Fibroblast of lung (primary cell): ENCODE data around the gene TMEM175.

ENCODE experiments used
- EZH2 ChIP-seq: IDR thresholded peaks from 2 replicates; pipeline ENCODE4 v1.5.1; 2012; ENCODE audit warnings: low read length, control low read depth, mild to moderate bottlenecking; ENCODE audit errors: missing control alignments
- TF ChIP-seq, protein P1 (sequence below), 2 donors: IDR thresholded peaks in 1 of 2; conservative IDR thresholded peaks in 1 of 2; 1 replicate in 1 of 2; 2 replicates in 1 of 2; pipeline ENCODE4 v1.5.1; 2011 to 2012; ENCODE audit warnings: low read length in 2 of 2, control low read depth in 1 of 2, inconsistent platforms in 1 of 2, low read depth in 1 of 2, mild to moderate bottlenecking in 1 of 2

DNA sequence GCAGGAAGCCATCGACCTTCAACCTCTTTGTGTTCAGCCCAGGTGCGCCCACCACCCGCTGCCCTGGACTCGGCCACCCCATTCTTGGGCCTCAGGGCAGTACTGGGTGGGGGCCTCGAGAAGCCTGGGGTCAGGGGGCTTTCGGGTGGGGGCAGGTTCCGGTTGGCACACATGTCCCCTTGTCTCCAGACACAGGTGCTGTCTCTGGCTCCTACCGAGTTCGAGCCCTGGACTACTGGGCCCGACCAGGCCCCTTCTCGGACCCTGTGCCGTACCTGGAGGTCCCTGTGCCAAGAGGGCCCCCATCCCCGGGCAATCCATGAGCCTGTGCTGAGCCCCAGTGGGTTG lies 71.8 kb downstream of the TMEM175 start:
- TF ChIP-seq, protein P1, sequence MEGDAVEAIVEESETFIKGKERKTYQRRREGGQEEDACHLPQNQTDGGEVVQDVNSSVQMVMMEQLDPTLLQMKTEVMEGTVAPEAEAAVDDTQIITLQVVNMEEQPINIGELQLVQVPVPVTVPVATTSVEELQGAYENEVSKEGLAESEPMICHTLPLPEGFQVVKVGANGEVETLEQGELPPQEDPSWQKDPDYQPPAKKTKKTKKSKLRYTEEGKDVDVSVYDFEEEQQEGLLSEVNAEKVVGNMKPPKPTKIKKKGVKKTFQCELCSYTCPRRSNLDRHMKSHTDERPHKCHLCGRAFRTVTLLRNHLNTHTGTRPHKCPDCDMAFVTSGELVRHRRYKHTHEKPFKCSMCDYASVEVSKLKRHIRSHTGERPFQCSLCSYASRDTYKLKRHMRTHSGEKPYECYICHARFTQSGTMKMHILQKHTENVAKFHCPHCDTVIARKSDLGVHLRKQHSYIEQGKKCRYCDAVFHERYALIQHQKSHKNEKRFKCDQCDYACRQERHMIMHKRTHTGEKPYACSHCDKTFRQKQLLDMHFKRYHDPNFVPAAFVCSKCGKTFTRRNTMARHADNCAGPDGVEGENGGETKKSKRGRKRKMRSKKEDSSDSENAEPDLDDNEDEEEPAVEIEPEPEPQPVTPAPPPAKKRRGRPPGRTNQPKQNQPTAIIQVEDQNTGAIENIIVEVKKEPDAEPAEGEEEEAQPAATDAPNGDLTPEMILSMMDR (conservative IDR thresholded peaks at IDR 0.05 in 1 of 2, IDR thresholded peaks at IDR 0.05 in 1 of 2; ENCODE audit: low read depth in 1 of 2, low read length in 2 of 2): no peak
- TF ChIP-seq EZH2: no peak
